HG02943 (cell line): ENCODE data around the gene RGS11.

ENCODE experiments used
- ATAC-seq: cut with Tn5 transposase; IDR thresholded peaks from one replicate; pipeline ENCODE4 v1.9.1; 2021; ENCODE audit warnings: mild to moderate bottlenecking, low read depth, moderate library complexity; ENCODE audit not compliant: unreplicated experiment

RGS11 gene

GRCh38 chr16:296806-297510, 21.2 kb upstream of the RGS11 start:
- no peak for ATAC-seq

GRCh38 chr16:296276-296675, 20.5 kb upstream of the RGS11 start:
- ATAC-seq: no peak

GRCh38 chr16:293043-293775, 17.5 kb upstream of the RGS11 start:
- ATAC-seq: no peak

- no peak for ATAC-seq
These were observed 15.8 kb upstream of the RGS11 start for GRCh38 chr16:291539-291938.

DNA sequence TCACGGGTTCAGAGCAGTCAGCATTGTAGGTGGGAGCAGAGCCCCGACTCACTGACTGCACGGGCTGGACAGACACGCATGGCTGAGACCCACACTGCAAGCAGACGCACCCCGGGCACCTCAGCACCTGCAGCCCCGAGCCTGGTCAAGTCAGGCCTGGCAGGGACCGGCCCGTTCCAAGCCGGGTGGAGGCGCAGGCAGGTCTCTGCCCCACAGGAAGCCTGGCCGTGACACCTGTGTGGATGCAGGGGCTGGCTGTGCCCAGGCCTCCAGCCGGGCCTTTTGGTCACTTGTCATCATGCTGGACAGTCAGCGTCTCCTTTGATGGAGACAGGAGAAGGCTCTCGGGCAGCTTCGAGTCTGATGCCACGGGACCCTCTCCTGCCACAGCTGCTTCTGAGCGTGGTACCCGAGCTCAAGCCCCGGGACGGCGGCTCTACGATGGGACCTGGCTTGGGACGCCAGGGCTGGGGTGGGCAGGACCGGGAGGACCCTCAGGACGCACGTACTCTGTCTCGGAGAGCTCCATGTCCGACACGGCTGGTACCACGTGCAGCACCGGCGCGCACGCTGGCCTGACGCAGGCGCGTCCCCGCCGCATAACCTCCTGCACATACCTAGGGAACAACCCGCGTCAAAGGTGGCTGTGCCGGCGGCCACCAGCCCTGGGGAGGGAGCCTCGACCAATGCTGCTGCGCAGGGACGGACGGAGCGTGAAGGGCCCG, 15.1 kb upstream of the RGS11 start:
- ATAC-seq: no peak

- ATAC-seq: no peak
These were observed 14.4 kb upstream of the RGS11 start for GRCh38 chr16:290015-290680.

DNA sequence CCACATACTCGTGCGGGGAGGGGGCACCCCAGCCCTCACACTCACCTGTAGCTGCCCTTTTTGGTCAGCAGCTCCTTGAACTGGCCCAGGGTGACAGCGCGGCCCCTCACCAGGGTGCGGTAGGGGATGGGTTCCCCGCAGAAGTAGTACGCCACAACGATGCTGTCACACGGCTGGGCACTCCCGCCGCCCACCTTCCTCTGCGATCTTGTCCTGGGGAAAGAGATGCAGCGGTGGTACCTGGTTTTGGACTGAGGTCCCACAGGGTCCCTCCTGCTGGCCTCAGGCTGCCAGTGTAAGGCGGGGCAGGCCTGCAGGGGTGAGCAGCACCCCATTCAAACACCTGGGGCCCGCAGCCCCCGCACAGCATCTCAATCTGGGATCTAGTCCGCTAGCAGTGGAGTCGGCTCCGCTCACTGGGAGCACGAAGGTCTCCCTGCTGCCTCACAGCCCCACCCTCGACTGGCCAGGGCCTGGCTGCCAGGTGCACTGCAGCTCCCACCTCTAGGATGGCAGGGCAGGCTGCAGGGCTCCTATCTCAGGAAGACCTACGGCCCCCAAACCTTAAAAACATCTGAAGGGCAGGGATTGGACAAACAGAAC, 13.8 kb upstream of the RGS11 start:
- no peak for ATAC-seq

- no peak for ATAC-seq
These were observed 12.5 kb upstream of the RGS11 start for GRCh38 chr16:287981-288920.

GRCh38 chr16:287298-287811, 11.6 kb upstream of the RGS11 start:
- no peak for ATAC-seq

DNA sequence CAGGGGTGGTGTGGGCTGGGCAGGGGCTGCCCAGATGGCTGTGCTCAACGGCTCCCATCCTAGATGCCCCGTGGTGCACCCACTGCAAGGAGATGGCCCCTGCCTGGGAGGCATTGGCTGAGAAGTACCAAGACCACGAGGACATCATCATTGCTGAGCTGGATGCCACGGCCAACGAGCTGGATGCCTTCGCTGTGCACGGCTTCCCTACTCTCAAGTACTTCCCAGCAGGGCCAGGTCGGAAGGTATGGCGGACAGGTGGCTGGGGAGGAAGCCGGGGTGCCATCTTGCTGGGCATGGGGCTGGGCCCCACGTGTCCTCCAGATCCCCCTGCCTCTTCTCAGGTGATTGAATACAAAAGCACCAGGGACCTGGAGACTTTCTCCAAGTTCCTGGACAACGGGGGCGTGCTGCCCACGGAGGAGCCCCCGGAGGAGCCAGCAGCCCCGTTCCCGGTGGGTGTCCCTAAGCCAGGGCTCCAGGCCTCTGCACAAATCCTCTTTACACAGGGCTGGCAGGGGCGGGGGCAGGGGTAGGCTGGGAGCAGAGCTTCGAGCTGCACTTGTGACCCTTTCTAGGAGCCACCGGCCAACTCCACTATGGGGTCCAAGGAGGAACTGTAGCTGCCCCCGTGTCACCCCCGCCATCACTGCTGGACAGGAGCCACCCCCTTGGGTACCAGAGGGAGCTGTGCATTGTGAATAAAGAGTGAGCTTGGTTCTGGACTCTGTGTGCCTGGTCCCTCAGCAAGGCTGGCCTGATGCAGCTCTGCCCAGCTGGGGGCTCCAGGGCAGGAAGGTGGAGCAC, 10.9 kb upstream of the RGS11 start:
- no peak for ATAC-seq

- no peak for ATAC-seq
These were observed 9.7 kb upstream of the RGS11 start for GRCh38 chr16:285146-286055.

GRCh38 chr16:284204-285120, 8.7 kb upstream of the RGS11 start:
- no peak for ATAC-seq

DNA sequence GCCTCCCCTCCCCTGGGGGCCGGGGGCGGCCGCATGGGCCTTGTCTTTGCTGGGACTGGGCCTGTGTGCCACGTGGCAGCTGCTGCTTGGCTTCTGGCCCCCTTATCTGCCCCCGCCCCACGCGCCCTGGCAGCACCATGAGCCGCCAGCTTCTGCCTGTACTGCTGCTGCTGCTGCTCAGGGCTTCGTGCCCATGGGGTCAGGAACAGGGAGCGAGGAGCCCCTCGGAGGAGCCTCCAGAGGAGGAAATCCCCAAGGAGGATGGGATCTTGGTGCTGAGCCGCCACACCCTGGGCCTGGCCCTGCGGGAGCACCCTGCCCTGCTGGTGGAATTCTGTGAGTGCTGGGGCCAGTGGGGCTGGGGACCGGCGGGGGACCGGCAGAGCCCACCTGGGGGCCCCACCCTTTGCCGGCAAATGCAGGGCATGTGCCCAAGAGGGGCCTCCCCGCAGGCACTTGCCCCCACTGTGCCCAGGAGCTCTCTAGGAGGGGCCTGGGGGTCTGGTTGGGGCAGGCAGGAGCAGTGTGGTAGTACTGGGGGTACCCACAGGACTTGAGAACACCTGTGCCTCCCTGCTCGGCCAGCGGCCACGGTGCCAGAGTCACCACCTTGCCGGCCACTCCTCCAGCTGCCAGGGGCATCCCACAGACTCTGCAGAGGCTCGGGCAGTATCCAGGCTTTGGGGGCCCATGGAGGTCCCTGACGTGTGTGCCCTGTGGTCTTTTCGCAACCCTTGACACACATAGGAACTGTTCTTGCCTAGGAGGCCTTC, 7.5 kb upstream of the RGS11 start, which contains the start of gene PDIA2:
TSS of gene PDIA2 (plus strand) at position 132 of the 773 bp plus-strand sequence. CDS start at position 138, 6 bp downstream.
- no peak for ATAC-seq

DNA sequence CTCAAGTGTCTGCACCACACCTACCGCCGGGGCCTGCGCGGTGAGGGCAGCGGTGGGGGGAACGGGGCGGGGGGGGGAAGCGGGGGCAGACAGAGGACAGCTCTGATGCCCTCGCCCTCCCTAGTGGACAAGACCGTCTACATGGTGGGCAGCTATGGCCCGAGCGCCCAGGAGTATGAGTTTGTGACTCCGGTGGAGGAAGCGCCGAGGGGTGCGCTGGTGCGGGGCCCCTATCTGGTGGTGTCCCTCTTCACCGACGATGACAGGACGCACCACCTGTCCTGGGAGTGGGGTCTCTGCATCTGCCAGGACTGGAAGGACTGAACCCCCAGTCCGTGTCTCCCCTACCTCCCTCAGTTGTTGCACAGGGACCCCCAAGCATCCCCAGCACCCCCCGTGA, 6.7 kb upstream of the RGS11 start:
- ATAC-seq: no peak

- ATAC-seq: no peak
These were observed 6.0 kb upstream of the RGS11 start for GRCh38 chr16:281660-282255.
